Stimulated activated CD8-positive, alpha-beta memory T cell treated with anti-CD3 and anti-CD28 coated beads, Interleukin-2, amount 100 ng/mL, for 1 hour (primary cell): ENCODE data around the gene MICAL3.

Experiments
- DNase-seq, 2 donors: peaks; one replicate each; pipeline ENCODE4 v3.0.0-alpha.2; 2020; ENCODE audit warnings: low read depth in 2 of 2

MICAL3 gene

DNA sequence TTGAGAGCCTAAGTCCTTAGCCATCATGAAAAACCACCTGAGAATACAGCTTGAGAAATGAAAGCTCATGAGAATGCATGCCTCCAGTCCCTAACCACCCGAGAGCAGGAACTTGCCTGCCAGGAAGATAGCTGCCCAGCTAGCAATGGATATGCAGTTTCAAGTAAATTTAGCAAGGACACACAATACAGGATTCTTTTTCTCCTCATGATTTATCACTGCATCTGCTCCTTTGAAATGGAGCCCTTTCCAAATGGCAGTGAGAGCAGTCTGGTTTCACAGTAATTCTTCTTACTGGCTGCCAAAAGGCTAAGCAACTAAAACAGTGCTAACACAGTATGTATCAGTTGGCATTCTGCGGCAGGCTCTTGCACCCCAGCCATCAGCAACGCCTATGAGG lies 109.9 kb downstream of the MICAL3 start:
- DNase-seq = no peak

DNA sequence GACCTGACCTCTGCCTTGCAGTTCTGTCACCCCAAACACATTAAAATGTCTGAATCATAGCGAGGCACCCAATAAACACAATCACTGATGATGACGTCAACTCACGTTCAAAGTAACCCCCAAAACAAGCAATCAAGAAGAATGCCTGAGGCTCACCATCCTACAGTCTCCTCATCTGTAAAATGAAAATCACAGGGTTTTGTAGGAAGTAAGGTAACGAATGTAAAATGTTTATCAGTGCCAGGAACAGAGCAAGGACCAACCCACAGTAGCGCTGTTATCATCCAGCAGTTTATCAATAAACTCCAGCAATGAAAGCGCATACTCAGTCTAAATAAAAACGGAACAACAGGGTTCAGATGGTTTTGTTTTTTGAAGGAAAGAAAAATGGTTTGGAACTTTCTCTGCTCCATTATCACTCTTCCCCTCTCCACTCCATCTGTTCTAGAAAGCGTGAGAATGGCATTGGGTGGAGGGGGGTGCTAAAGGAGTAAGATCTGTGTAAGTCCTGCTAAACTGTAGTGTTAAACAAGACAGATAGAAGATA lies 110.5 kb downstream of the MICAL3 start:
- no peak for DNase-seq

DNA sequence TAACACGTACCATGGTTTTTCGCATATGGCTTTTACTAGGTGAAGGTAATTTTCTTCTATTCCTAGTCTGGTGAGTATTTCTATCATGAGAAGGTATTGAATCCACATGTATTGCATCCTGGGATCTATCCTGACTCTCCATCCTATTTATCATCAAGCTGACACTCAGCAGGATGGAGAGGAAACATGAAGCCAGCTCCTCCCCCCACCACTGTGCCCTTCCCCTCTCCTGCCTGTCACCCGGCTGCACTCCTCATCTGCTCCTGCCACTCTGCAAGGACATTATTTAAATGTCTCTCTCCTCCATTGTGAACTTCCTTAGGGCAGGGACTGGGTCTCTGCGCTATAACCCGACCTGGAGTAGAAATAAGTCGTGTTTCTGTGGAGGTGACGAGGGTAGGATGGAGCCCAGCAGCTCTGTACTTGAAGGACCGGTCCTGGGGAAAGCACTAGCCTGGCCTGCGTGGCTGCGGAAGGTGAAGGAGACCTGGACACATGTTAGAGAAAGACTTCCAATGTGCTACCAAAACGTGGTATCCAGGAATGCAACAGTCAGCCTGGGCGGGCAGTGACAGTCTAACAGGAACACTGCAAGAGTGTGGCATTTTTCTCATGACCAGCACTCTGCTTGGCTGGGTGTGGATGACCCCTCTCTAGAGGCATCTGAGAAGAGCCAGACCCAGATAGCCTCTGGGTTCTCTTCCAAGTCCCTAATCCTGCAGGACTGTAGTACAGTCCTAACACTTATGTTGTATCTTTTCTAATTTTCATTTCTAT lies 111.2 kb downstream of the MICAL3 start:
- no peak for DNase-seq

DNA sequence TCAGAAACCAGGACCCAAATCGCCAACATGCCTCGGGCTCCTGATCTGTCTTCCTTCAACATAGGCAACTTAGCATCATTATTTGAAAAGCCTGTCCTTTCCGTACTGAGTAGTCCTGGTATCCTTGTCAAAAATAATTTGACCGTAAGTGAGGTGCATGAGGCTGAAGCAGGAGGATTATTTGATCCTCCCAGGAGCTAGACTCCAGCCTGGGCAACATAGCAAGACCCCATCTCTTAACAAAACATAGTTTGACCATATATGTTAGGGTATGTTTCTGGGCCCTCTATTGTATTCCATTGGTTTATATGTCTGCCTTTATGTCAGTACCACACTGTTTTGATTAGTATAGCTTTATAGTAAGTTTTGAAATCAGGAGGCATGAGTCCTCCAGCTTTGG lies 112.5 kb downstream of the MICAL3 start:
- DNase-seq = no peak

DNA sequence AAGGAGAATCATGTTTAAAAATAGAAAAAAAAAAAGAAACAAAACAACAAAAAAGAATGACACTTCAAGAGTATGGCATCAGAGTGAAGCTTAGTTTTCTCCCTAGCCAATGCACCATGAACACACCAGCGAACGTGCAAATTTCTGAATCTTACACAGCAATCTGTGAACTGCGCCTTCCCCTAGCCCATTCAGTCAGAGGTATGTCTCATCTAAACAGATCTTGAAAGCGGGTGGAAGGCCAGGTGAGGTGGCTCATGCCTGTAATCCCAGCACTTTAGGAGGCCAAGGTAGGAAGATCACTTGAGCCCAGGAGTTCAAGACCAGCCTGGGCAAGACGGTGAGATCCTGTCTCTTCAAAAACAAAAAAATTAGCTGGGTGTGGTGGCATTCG lies 113.1 kb downstream of the MICAL3 start:
- no peak for DNase-seq

DNA sequence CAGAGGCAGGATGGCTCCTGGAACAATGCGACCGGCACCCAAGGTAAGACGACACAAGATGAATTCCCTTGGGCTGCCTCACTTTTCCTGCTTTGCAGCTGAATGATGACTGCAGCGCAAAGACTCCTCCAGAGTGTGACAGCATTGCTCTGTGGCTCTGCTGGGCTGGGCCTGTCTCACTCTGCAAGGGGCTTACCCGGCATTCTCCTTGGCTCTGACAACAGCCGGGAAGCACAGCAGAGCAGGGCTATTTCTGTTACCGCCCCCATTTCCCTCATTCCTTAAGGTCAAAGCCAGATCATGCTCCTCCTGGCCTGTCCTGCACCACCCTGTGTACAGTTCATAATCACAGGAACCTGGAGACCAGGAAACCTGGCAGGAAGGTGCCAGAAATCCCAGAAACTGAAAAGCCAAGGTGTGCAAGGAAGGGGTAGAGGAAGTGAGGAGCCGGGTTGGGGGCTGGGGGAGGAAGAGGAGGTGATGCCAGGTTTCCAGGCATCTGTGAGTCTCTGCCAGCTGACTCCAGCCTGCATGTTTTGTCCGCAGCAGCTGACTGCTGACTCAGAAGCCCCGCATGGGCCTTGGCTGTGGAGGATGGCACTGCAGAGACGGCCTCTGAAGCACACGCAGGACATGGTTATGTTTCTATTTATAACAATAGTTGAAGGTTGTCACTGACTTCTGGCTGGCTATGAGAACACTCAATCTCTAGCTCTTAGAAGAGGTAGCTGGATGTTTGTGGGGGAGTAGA lies 113.6 kb downstream of the MICAL3 start:
- DNase-seq = no peak

DNA sequence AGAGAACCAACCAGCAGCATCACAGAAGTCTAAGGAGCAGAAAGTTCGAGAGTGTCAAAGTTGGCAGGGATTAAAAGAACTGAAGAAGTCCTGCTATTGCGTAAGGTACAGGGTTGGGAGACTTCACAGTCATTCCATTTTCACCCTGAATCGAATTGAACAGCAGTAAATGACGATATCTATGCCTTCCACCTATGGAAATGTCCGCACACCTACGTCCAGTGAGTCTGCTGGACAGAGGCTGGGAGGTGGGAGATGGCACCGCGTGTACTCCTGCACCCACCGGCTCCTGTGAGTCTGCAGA lies 116.7 kb downstream of the MICAL3 start:
- no peak for DNase-seq

DNA sequence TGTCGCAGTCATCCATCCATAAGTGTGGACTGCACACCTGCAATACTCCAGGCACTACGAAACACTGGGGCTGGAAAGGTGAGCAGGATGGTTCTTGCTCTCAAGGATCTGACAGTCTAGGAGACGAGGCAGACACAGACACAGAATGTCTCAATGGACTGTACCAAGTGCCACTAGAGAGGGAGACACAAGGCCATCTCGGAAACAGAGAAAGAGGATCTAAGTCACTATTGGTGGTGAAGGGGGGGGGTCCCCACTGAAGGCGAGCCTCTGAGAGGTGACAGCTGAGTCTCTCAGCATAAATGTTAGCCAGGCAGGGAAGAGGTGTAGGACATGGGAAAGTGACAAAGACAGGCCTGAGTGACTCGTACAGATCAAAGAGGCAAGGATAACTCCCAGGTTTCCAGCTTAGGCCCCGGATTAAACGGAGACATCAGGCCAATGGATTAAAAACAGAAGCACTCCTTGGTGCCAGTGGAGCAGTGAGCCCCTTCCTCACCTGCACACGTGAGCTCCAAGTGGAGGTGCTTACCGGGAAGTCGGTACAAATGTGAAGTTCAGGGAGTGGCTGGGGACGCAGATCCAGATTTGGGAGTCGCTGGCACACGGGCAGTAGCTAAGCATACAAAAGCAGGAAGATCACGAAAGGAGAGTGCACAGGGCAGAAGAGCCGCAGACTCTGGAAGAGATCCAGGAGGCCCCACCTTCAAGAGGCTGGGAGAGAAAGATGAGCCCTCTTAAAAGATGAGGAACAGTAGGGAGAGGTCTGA lies 117.2 kb downstream of the MICAL3 start:
- no peak for DNase-seq

DNA sequence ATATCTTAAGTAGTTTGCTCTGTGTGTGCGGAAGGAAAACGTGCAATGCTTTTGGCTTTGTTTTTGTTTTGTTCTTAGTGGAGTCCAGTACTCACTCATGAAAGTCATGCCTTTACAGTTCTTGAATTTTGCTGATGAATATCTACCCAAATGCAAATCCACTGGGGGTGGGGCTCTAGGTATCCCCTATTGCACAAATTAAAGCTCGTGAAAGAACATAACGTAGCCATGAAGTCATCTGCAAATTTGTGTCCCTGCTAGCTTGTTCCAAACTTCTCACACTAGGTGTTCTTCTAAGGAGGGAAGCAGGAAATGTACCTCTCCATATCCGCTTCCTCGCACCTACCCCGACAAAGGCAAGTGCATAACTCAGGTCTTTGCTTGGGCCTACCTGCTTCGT lies 118.9 kb downstream of the MICAL3 start:
- DNase-seq = no peak

DNA sequence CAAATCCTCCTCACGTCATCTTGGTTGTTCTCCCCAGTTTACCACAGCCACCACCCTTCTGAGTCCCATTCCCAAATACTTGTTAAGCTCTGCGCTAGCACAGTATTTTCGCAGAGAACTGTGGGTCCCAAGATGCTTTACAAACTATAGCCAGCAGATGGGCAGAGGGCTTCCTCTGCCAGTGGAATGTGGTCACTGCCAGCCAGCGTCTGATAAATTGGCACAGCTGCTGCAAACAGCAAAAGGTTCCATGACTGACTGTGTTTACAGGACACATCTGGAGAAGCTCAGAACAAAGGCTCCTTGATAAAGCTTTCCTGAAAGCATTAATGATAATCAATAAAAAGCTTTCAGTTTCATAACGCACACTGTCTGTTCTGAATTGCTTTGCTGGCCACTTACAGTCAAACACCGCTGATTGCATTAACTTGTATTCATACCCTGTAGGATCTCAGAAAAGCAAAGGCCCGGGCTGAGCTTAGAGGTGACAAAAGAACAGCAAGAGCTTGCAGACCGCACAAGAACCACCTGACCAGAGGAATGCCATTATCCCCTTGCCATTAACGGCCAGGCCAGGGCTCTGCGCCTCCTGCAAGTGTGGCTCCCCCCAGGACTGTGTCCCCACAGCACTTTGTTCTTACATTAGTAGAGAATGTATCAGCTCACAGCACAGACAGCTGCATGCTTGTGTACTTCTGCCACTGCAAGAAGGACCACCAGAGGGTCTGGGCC lies 120.6 kb downstream of the MICAL3 start:
- DNase-seq = no peak

DNA sequence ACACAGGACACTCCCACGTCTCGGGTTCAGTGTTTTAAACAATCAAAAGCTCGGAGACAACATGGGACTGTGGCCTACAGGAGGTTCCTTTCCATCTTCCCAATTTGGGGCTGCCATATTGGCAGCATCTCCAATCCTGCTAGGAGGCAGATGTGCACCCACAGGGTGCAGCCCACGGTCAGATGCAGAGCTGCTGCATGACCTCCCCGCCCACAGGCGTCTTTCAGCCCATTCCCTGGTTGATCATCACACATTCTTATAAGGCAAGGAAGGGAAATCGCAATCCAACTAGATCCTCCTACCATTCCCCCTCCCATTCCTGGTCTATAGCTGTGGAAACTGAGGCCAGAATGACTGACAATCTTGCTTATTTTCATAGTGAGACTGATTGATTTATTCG lies 121.4 kb downstream of the MICAL3 start:
- no peak for DNase-seq

DNA sequence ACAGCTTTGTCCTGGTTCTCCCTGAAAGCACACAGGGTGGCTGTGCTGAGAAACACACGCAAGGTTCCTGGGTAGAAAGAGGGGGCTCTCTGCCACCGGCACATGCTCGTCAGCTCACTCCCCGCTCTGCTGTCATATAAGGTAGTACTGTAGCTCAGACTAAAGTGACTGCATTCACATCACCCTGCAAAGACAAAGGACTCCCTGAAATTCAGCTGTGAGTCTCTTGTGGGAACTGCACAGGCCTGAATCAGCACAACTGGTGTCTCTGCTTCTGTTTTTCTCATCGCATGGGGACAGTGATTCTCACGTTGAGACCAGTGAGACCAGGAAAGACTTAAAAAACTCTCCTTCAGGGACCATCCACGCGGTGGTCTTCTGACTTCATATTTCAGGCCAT lies 126.0 kb downstream of the MICAL3 start:
- no peak for DNase-seq

DNA sequence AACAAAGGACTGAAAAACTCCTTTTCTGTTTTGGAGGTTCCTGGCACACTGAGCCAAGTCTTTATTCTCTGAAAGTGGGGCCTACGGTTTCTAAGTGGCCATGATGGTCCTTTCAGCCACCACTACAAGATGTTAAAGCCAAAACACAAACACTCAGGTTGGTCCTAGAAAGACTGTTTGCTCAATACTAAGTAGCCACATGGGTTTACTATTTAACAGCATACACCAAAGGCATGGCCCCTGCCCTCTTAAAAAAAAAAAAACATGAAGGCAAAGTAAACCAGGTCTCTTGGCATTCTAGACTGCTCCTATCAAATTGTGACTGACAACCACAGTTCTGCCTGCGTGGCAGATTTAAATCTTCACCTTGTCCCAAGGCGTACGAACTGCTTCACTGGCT lies 126.5 kb downstream of the MICAL3 start:
- DNase-seq = no peak

DNA sequence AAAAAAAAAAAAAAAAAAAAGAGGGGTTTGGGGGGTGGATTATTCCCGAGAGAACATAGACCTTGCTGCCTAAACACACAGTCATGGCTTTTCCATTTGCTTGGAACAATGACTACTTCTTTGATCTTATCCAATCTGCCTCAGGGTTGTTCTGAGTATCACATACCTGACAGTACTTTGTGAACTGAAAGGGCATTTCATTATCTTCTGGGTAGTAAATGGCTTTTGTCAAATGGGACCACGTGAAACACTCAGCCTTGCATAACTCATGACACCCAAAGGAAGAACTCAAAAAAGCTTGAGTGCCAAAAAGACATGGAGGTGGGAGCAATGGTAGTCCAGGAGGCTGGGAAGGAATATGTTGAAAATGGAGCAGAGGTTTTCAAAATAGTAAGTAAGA lies 126.9 kb downstream of the MICAL3 start:
- no peak for DNase-seq

DNA sequence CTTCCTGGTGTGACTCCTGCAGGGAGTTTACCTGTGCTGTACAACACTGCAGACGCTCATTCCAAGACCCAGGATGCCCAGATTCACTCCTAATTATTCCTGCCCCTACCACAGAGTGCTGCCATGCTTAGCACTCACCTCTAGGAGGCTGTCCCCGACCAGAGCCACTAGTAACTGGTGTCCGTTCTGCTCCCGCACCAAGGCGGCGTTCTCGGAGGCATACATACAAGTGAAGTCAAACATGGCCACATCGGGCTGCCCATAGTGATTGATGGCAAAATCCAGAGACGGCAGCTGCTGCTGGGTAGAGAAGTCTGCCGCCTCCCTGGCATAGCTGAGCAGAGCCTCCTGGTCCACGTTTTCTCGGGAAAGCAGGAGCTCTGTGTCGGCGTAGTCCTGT lies 127.8 kb downstream of the MICAL3 start:
- DNase-seq = no peak

DNA sequence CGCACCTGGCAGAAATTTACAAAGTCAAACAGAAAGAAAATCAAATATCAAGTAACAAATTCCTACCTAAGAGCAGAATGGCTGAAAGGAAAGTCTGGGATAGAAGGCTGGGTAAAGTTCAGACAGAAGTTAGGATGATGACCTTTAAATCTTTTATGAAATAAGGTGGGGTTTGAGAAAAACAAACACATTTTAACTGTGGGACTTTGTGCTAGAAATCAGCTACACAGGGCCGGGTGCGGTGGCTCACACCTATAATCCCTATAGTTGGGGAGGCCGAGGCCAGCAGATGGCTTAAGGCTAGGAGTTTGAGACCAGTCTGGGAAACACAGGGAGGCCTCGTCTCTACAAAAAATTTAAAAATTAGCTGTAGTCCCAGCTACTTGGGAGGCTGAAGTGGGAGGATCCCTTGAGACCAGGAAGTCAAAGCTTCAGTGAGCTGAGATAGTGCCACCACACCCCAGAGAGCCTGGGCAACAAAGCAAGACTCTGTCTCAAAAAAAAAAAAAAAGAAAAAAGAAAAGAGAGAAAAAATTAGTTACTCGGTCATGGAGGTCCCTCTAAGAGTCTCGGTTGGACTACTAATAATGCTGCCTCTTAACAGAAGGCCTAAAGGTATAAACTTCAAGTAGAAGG lies 130.3 kb downstream of the MICAL3 start:
- DNase-seq = no peak

DNA sequence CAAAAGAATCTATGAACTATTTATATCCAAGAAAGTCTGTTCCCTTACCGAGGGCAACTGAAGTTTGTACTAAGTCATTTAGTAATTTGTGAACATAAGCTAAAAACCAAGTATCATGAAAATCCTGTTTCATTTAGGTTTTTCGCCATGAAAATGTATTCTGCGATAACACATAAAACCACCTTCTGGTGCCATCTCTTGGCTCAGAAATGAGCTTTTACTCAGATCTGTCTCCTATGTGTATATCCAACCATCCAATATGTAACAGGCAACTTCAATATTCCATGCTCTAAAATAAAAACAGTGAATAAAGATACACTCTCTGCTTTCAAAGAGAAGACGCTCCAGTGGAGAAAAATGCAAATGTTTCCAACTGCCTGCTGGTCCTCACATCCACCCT lies 132.0 kb downstream of the MICAL3 start:
- DNase-seq = no peak

DNA sequence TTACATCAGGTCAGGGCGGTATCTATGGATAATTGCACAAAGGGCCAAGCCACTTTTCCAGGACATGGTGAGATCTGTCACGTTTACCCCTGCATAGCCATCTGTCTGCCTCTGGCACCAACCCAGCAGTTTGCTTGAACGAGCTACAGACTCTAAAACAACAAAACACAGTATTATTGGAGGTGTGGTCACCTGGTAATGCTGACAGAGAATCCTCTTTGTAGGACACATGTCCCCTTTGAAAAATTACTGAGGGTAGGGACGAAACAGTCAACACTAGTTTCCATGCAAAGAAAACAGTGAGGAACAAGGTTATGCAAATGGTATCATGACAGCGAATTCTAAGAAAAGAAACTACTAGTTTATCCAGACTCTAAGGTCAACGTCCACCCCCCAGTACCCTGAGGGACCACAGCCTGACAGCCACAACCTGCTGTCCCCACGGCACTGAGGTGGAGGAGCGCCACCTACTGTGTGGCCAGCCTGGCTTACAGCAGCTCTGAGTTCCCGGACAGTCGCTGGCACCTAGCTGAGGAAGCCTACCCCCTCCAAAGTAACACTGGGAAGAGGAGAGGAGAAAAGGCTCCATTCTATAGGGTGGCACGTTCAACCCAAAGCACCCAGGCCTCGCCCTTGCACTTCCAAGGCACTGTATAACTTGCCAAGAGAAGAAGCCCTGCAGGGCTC lies 132.7 kb downstream of the MICAL3 start:
- DNase-seq = no peak

DNA sequence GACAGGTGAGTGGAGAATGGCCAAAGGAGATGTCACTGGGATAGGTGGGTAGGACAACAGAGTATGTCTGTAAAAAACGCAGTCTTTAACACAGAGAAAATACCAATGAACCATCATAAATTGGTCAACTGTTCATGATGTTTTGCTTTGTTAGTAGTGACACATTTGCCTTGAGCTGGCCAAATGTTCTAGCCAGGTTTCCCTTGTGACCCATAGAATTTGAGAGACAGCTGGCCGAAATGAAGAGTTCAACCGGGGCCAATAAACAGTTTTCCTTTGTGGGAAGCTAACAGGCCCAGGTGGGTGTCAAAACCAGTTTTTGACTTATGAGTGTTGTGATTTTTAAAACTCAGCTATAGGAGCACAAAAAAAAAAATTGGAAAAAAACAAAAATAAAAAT lies 133.5 kb downstream of the MICAL3 start:
- DNase-seq = no peak

DNA sequence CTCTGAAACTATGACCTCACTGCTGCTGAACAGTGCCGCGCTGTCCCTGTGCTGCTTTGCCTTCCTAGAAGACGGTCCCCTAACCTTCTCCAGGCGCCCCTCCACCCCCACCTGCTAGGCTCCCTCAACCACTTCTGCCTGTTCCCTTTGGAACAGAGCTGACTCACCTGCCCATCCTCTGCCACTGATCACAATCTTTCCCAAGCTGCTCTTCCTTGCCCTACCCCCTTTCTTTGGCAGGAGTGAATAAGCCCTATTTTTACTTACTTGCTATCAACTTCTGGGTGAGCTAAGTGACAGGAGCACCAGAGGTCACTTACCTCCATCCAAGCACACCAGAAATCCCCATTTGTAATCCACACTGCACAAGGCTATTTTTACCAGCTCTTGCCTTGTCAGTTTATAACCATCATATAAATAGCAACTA lies 134.1 kb downstream of the MICAL3 start:
- DNase-seq = no peak

DNA sequence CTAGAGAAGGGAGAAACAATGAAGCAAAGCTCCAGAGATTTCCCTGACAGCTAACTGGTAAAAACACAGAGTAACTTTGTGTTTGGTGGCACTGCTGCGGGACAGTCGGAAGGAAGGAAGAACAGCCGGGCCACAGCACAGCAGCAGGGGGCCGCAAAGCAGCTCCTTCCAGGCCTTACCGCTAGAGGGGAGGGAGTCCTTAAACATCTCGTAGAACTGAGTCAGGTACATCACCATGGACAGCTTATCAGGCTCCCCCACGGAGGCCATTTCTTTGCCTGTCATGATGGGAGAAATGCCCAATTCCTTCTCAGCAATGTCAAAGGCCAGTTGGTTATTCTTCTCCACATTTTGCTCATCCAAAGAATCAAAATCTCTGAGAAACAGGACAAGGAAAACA lies 135.5 kb downstream of the MICAL3 start:
- DNase-seq = no peak
